NCI-H146 treated with DMSO at 0.1 percent for 48 hours (cell line): Measurements from ENCODE around the gene LTBP1.

Source experiments
- DNase-seq: peaks from one replicate; lab custom pipeline; 2025; ENCODE audit not compliant: unreplicated experiment; lab: John Stamatoyannopoulos, UW

LTBP1 gene

GRCh38 chr2:33005057-33005456, 58.3 kb downstream of the LTBP1 start:
- no peak for DNase-seq

GRCh38 chr2:33008716-33009115, 62.0 kb downstream of the LTBP1 start:
- DNase-seq = no peak

- DNase-seq = no peak
These were observed 62.5 kb downstream of the LTBP1 start for GRCh38 chr2:33009249-33009648.

- no peak for DNase-seq
These were observed 64.6 kb downstream of the LTBP1 start for GRCh38 chr2:33011373-33011772.

- DNase-seq = no peak
These were observed 65.2 kb downstream of the LTBP1 start for GRCh38 chr2:33011941-33012340.

GRCh38 chr2:33013684-33014110, 66.9 kb downstream of the LTBP1 start:
- no peak for DNase-seq

GRCh38 chr2:33014268-33014667, 67.5 kb downstream of the LTBP1 start:
- DNase-seq = no peak

GRCh38 chr2:33015421-33016142, 68.8 kb downstream of the LTBP1 start:
- no peak for DNase-seq

GRCh38 chr2:33018271-33018670, 71.5 kb downstream of the LTBP1 start:
- no peak for DNase-seq

GRCh38 chr2:33019796-33020195, 73.0 kb downstream of the LTBP1 start:
- DNase-seq = no peak

GRCh38 chr2:33020883-33021282, 74.1 kb downstream of the LTBP1 start:
- DNase-seq = no peak

- DNase-seq = no peak
These were observed 74.9 kb downstream of the LTBP1 start for GRCh38 chr2:33021542-33022227.

GRCh38 chr2:33022395-33022985, 75.7 kb downstream of the LTBP1 start:
- DNase-seq = no peak

- no peak for DNase-seq
These were observed 76.4 kb downstream of the LTBP1 start for GRCh38 chr2:33022989-33023727.

GRCh38 chr2:33023728-33024500, 77.2 kb downstream of the LTBP1 start:
- no peak for DNase-seq

- DNase-seq = no peak
These were observed 78.0 kb downstream of the LTBP1 start for GRCh38 chr2:33024758-33025157.

- DNase-seq = no peak
These were observed 82.7 kb downstream of the LTBP1 start for GRCh38 chr2:33029459-33029858.

GRCh38 chr2:33029926-33030325, 83.2 kb downstream of the LTBP1 start:
- no peak for DNase-seq

- no peak for DNase-seq
These were observed 83.6 kb downstream of the LTBP1 start for GRCh38 chr2:33030326-33030725.

GRCh38 chr2:33032245-33032644, 85.5 kb downstream of the LTBP1 start:
- no peak for DNase-seq

- DNase-seq = no peak
These were observed 86.9 kb downstream of the LTBP1 start for GRCh38 chr2:33033606-33034081.
